Measurements from ENCODE around the gene TSSC4.

The TSSC4 gene

DNA sequence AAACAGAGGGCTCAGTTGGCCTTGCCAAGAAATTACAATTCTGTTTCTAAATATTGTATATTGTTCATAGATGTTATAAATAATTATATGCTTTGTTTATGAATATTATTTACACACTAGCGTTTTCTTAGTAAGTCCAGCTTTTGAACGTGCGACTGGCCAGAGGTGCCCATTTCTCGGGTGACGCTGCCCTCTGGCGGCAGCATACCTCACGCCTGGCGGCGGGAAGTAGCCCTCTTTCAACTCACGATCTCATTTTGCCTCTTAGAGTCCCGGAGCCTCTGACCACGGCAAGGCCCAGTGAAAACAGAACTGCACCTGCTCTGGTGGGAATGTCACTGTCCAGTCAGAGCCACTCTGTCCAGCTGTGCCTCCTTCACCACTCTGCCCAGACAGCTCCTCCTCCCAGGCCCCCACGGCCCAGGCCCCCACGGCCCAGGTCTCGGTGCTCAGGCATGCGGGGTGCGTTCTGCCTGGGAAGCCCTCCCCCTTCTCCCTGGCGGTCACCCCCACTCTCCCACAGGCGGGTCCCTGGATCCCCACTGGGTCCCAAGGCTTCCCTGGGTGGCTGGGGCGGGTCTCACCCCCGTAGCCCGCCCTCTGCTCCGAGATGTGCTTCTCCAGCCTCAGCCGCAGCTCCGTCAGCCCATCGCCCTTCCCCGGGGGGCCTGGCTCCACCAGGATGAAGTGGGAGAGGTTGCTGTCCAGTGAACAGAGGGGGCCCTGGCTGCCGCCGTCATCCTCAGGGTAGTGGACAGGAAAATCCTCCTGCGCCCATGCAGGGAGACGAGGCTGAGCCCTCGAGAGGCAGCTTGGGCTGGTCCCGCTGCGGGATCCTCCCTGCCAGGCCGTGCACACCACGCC is 19.3 kb downstream of the TSSC4 start:
- DNase-seq = peak; percentile 57

DNA sequence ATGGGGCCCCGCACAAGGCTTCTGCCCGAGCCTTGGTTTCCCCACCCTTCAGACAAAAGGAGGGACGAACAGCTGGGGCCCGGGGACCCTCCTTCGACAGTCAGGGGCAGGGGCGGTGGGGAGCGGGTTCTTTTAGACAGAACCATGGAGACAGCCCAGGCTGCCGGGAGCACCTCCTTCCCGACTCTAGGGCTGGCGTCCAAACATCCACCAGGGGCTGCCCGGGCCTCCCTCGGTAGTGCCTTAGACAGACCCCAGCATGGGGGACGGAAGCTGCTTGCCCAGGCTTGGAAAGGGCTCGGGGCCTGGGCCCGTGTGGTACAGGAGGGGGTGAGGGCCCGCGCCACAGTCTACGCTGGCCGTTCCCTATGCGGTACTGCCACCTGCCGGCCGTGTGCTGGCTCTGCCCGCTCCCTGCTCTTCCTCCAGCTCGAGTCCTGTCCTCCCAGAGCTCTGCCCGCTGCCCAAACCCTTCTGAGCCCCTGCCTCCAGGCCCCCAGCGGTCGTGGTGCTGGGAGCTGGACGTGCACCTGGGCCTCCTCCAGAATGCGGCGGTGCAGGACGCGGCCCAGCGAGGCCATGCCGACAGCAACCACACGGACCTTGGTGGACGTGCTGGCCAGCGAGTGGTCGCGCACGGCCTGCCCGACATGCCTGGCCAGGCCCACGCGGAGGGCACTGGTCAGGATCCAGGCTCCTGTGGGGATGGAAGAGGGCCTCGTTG is 20.1 kb downstream of the TSSC4 start:
- DNase-seq = peak; percentile 63

DNA sequence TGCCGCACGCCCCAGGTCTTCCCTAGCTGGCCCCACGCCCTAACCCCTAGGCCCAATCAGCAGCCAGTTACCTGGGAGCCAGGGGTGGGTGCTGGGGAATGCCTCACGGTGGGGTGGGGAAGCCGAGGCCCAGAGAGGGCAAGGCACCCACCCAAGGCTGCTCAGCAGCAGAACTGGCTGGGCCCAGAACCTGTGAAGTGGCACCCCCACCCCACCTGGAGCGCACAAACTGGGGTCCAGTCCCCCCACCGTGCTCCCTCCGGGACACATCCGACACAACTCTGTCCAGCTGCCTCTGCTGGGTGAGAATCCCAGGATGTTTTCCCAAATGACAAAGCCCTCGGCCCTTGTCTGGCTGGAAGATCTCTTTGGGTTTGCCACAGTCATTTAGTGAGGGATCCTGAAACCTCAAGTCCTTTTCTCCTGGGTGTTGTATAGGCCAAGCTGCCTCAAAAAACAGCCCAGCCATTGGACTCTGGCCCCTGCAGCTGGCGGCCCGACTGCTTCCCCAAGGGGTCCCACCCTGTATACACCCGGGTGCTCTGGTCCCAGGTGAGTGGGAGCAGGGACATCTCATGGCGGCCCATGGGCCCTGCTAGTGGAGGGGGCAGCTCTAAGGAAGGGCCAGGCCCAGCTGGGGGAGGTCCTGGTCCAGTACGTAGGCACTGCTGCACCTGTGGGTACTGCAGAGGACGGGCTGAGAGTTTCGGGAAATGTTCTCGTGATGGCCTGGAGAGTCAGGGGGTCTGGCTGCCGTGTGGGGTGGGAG is 20.9 kb downstream of the TSSC4 start:
- DNase-seq = no peak

DNA sequence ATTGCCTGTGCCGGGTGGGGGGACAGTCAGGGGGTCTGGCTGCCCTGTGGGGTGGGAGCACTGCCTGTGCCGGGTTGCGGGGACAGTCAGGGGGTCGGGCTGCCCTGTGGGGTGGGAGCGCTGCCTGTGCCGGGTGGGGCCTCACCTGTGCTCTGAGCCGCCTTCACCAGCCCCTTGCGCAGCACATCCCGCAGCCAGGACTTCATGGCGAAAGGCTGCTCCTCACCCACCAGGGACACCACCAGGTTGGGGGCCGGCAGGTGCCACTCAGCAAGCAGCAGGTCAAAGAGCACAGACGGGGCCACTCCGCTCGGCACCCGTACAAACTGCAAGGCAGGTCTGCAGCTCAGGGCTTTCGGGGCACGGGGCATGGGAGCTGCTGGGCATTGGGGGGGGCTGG is 21.4 kb downstream of the TSSC4 start:
- no peak for DNase-seq

DNA sequence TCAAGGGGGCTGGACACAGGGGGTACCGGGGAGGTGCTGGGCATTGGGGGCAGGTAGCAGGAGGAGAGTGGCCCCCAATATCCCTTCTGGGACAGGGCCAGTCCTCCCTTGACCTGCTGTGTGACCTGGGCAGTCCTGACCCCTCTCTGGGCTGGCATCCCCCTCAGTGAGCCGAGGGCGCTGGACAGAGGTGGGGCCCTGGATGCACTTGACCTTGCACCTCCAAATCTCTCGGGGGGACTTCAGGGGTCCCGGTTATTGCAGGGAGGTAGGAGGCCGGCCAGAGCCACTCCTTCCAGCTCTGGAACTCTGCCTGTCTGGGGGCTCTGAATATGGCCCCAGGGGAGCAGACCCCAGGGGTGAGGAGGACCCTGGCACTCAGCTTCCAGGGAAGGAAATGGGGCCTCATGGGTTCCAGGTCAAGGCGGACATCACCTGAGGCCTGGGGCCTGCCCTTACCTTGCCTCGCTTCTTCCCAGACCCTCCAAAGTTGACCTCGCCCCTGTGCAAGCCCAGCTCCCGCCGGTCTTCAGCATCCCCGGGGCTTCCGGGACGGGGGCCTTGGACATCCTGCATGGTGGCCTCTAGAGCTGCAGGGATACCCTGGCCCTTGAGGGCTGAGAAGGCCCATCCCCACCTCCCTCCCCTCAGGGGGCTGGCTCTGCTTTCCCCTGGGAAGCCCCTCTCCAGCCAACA is 22.1 kb downstream of the TSSC4 start:
- DNase-seq = no peak

DNA sequence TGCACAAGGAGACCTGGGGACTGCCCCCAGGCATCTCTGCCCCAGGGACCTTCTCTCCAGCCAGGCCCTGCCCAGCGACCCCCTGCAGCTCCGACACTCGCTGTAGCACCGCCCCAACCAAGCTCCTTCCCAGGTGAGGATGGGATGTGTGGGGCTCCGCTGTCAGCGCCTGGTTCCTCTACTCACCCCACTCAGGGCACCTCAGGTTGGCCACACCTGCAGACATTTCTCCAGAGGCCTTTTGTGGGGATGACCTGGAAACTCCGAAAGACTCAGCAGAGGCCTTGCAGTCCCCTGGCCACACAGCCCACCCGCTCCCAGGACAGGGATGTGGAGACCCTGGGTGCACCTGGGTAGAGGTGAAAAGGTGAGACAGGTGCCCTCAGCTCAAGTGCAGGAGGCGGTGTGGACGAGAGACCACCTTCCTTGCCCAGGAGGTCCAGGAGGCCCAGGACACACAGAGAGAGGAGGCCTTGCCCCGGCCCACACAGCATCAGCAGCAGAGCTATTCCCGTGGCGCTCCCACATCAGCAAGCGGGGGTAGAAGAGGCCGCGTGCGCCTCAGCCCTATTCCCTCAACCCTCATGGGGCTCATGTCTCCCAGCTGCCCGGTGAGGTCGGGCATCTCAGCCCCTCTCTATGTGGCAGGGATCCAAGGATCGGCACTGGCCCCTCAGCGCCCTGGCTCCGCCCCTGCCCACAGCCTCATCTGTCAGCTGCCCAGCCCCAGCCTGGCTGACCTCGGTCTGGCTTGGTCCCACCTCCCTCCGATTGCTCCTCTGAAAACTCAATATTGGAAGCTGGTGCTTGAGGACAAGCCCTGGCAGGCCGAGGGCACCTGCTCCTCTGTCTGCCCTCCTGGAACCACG is 22.8 kb downstream of the TSSC4 start:
- no peak for DNase-seq

DNA sequence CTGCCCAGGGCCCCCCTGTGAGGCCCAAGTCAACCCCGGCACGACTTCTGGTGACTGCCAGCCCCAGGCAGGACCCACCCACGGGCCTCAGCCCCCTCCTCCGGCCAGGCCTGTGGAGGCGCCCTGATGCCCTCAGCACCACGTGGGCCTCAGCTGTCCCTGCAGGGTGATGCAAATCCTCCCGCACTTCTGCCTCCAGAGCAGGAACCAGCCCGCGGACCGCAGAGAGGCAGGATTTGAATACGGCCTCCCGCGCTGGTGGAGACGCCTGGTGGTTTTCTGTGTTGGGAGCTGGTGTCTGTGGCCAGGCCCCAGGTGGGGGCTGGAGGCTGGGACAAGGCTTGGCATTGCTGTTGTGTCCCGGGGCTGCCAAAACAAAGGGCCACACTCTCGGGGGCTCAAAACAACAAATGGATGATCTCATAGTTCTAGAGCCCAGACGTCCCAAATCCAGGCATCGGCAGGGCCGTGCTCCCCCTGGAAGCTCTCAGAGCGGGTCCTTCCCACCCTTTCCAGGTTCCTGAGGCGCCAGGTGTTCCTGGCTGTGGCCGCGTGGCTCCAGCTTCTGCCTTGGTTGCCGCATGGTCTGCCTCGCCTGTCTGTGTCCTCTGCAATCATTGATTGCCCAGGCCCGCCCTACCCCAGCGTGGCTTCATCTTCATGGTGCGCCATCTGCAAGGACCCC is 24.4 kb downstream of the TSSC4 start:
- no peak for DNase-seq

DNA sequence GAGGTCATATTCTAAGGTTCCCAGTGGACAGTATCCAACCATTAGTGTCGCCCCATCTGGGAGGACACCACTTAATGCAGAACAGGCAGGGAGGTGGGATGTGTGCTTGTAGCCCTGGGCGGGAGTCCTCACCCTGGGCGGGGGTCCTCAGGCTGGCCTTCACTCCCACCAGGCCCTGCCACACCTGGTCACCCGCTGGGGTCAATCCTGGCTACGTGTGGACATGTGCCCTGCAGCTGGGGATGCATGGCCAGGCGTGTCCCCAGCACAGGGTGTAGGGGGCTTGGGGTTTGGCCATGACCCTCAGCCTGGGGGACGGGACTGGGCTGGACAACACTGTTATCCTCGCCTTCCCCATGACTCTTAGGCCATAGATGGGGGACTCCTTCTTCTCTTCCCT is 25.0 kb downstream of the TSSC4 start:
- no peak for DNase-seq

DNA sequence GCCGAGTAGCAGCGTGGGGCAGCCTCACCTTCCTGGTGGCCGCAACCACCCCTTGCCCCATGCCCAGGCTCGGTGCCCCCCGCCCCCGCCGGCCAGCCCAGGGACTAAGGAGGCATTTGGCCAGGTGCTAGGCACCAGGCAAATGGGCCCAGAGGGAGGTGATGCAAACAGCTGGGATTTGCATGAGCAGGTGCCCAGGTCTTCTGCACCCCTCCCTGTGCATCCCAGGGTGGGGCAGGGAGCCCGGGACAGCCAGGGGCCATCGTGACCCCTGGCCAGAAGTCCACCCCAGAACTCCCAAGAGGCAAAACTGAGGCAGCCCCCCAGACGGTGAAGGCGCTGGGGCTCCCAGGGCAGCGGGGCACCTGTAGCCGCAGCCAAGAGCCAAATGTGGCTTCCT is 25.7 kb downstream of the TSSC4 start:
- no peak for DNase-seq

DNA sequence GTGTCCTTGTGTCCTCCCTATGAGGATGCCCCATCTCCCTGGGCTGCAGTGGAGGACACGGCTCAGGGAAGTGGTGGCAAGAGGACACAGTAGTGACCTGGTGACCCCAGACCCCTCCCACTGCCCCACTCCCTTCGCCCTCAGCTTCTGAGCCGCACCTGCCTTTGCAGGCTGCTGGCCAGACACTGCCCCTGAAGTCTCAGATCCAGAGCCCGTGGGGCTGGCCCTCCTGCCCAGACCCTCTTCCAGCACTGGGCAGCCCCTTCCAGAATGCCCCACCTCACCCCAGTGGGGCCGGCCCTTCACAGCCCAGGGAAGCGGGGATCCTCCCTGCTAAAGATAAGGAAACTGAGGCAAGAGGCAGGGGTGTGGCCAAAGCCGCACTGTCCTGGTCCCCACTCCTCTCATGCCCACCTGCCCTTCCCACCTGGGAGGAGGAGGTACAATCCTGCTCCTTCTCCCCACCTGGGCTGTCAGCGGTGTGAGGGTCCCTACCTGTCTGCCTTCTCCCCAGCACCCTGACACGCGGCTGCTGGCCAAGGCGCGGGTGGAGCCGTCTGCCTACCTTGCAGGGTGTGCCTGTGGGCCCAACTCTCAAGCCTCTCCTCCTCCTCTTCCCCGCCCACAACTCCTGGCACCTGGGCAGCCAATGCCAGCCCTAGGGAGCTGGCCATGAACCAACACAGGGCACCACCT is 26.4 kb downstream of the TSSC4 start:
- DNase-seq = no peak

DNA sequence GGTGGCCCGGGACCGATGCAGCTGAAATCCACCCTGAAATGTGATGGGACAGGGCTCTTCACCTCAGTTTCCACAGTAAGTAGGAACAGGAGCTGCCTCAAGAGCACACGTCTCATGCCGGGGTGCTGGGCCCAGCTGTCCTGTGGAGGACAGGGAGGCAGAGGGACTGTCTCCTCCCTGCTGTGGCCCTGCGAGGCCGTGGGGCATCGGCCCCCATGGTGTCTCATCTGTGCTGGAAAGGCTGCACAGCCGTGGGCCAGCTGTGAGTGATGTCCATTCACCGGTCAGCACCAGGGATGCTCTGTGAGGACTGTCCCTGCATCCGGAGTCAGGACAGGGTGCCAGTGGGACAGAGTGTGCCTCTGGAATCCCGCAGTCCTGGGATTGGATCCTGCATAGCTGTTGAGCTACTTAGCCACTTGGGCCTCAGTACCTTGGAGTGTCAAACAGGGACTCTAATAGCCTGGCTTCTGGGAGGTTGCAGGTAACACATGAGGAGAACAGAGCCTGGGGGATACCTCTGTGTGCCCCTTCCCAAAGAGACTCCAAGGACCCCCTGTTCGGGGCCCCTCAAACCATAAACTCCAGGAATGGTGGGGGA is 27.3 kb downstream of the TSSC4 start:
- DNase-seq = no peak

DNA sequence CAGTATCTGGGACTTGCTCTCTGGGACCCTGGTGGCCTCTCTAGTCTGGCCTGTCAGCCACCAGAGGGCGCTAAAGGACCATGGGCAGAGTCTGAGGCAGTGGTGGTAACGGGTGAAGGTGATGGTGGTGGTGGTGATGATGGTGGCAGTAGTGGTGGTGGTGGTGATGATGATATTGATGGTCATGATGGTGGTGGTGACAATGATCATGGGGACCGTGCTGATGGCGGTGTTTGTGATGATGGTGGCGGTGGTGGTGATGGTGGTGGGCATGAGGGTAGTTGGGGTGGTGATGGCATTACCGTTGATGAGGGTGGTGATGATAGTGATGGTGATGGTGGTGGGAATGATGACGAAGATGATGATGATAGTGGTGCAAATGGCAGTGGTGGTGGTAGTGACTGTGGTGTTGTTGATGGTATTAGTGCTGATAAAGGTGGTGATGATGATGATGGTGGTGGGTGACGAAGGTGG is 27.8 kb downstream of the TSSC4 start:
- DNase-seq = peak; percentile 85

DNA sequence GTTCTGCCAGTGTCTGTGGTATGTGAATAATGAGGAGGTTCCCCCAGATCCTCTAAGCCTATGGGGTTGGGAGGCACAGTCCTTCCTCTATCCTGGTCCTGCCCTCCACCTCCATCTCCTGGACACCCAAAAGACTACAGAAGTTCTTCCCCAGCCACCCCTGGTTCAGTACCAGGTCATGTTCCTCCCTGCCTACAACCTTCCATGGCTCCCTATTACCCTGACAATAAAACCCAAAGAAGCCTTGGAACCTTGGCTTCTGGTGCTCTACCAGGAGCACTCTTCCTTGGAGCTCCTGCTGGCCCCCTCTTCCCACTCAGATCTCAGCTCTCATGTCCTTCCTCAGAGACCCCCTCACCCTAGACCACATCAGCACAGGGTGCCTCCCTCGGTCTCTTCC is 30.8 kb downstream of the TSSC4 start:
- no peak for DNase-seq

DNA sequence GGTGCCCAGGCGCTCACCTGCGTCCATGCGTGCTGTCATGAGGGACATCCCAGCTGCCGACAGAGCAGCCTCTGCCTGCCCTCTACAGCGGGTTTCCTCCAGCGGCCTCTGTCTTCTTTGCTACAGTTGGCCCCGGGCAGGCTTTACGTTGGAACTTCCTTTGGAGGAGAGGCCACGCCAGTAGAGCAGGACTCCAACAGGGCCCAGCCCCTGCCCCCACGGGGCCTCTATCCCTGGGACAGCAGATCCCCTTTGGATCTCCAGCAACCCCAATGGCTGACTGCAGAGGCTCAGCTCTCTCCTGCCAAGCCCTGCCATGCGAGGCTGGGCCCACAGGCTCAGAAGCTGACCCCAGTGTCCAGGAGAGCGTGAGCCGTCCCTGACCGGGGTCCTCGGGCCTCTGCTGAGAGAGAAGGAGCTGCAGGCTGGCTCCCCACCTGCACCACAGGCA is 31.6 kb downstream of the TSSC4 start:
- no peak for DNase-seq

DNA sequence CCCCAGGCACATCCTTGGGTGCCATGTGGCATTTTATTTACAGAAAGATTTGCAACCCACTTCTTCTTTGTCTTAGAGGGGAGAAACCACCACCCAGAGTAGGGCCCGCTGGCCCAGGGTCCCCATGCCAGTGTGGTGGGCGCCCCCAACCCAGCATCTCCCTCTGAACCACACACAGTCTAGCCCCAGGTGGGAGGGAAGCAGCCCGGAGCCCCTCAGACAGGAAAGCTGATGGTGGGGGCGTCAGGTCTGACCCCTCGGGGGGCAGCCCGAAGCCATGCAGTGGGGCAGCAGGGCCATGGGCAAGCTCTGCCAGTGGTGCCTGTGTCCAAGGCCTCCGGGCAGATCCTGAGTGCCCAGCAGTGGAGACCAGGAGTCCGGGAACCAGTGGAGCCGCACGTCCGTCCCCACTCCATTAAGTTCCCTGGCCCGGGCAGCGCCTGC is 32.1 kb downstream of the TSSC4 start:
- no peak for DNase-seq

DNA sequence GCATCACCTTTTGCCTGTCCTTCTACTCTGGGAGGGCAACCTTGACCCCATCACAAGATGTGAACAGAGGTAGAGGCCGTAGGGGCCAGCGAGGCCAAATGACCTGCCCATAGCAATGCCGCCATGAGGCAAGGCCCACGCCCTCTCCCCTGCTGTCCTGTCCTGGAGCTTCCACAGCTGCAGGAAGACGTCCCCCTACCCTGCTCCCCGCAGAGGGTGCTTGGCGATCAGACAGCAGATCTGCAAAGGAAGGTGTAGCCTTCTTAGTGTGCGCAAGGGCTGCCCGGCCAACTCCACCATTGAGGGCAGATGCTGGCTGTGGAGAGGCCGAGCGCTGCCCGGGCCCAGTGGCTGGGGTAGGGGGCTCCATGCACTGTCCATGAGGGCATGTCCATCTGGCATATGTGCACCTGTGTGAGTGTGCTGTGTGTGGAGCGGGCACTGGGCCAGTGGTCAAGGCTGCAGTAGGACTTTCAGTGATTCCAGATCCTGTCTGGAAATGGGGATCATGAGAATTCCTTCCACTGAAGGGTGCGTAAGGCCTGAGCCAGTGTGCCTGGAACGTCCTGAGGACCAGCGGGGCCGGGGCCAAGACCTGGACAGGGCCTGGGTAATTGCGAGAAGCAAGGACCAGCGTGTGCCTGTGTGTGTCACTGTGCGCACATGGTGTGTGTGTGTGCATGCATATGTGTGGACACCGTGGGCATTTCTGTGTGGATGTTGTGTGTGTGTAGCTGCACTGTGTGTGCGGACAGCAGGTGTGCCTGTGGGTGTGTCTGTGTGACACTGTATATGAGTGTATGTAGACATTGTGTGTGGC is 32.8 kb downstream of the TSSC4 start:
- no peak for DNase-seq

DNA sequence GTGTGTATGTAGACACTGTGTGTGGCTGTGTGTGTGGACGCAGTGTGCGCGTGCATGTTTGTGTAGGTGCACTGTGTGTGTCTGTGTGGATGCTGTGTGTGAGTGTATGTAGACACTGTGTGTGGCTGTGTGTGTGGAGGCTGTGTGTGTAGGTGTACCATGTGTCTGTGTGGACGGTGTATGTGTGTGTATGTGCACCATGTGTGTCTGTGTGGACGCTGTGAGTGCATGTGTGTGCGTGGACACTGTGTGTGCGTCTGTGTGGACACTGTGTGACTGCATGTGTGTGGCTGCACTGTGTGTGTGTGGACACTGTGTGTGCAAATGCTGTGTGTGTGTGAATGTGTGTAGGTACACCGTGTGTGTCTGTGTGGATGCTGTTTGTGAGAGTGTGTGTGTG is 33.5 kb downstream of the TSSC4 start:
- DNase-seq = no peak

DNA sequence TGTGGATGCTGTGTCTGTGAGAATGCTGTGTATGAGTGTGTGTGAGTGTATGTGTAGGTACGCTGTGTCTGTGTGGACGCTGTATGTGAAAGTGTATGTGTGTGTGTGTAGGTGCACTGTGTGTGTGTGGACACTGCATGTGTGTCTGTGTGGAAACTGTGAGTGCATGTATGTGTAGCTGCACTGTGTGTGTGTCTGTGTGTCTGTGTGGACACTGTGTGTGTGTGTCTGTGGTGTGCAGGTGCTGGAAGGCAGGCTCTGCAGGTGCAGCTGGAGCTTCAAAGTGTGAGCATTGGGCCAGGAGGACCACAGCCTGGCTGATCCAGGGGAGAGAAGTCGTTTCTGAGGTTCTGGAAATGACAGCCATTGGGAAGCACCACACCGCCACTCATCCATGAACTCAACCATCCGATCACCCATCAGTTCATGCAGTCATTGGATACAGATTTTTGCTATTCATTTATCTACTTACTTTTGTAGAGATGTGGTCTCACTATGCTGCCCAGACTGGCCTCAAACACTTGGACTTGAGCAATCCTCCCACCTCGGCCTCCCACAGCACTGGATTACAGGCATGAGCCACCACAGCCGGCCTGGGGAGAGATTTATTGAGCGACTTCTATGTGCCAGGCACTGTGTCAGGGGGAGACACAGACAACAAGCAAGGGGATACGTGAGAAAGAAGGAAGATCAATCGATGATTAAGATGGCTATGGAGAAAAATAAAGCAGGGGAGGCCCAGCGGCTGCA is 34.1 kb downstream of the TSSC4 start:
- DNase-seq = no peak
